Measurements from ENCODE around the gene FXYD6.

The FXYD6 gene

DNA sequence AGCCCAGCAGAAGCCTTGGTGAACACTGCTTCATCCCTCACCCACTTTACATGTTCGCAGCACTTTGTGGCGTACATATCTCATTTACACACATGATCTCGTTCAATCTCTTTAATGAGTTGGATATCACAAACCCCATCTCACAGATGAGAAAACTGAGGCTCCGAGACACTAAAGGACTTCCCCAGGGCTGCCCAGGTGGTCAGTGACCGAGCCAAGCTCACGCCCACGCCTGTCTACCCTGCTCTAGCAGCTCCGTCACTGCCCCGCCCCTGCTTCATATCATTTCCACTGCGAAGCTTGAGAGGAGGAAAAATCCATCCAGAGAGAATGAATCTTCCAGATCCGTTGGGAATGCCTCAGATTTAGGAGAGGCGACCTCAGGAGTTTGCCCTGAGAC, 67.7 kb downstream of the FXYD6 start:
- TF ChIP-seq, protein P1, sequence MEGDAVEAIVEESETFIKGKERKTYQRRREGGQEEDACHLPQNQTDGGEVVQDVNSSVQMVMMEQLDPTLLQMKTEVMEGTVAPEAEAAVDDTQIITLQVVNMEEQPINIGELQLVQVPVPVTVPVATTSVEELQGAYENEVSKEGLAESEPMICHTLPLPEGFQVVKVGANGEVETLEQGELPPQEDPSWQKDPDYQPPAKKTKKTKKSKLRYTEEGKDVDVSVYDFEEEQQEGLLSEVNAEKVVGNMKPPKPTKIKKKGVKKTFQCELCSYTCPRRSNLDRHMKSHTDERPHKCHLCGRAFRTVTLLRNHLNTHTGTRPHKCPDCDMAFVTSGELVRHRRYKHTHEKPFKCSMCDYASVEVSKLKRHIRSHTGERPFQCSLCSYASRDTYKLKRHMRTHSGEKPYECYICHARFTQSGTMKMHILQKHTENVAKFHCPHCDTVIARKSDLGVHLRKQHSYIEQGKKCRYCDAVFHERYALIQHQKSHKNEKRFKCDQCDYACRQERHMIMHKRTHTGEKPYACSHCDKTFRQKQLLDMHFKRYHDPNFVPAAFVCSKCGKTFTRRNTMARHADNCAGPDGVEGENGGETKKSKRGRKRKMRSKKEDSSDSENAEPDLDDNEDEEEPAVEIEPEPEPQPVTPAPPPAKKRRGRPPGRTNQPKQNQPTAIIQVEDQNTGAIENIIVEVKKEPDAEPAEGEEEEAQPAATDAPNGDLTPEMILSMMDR (conservative IDR thresholded peaks at IDR 0.05; ENCODE audit: low read depth, low read length): no peak
- DNase-seq (ENCODE audit: low read depth): no peak
- H3K4me3 ChIP-seq (ENCODE audit: low read length): no peak overlapping the region

DNA sequence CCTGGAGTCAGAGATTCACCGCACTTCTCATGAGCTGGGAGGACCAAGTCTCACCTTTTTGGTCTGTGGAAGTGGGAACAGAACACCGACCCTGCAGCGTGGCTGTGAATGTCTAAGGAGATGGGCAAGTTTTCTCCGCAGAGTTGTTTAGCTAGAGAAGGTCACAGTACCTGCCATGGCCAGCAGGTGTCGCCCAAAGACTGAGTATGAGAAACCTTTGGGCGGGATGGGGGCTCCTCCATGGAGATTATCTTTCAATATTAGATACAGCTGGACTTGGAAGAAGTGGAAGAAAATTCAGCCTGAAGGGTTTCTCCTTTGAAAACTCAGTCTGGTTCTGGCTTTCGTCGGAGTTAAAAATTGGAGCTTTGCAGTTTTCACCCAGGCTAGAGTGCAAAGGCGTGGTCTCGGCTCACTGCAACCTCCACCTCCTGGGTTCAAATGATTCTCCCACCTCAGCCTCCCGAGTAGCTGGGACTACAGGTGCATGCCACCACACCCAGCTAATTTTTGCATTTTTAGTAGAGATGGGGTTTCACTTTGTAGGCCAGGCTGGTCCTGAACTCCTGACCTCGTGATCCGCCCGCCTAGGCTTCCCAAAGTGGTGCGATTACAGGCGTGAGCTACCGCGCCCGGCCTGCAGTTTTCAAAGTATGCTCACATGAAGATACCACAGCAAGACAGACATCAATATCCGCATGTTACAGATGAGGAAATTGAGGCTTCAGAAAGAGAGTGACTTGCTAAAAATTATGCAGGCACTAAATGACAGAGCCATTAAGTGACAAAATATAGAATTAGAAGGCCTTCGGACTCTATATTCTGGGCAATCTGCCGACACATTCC, 68.8 kb downstream of the FXYD6 start:
- TF ChIP-seq, protein P1 (conservative IDR thresholded peaks at IDR 0.05; ENCODE audit: low read depth, low read length): peak; percentile 91
- no peak overlapping the region for H3K4me3 ChIP-seq (ENCODE audit: low read length)
- DNase-seq (ENCODE audit: low read depth): no peak

DNA sequence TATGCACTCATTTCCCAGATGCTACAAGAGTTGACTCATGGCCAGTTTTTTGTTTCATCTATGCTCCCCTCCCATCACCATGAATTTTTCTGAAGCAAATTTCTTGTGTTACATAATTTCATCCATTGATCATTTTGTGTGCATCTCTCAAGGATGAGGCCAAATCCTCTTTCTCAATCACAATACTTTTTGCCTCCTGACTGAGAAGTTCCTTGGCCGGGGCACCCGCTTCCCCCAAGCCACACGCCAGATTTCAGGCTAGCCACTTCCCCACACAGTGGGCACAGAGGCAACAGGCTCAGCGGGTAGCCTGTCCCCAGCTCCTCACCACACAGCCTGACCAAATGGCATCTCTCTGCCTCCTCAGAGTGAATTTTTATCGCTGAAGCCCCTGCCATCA, 69.6 kb downstream of the FXYD6 start:
- DNase-seq (ENCODE audit: low read depth): no peak
- TF ChIP-seq, protein P1 (conservative IDR thresholded peaks at IDR 0.05; ENCODE audit: low read depth, low read length): no peak
- H3K4me3 ChIP-seq (ENCODE audit: low read length): no peak overlapping the region

DNA sequence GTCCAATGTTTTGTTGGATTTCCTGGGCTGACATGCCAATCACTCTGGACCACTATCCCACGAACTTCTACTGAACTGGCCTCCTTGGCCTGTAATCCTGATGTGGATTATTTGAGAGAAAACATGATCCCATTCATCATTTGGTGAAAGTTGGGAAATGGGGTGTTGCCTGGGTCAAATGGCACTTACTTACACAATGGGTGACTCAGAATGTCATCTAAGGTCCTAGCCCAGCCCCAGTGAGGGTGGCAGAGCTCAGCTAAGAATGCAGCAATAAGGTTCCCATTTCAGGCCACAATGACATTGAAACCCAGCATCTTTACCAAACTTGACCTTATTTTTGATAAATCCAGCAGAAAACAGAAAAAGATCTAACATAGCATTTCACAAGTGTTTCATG, 71.4 kb downstream of the FXYD6 start:
- no peak for DNase-seq (ENCODE audit: low read depth)
- TF ChIP-seq, protein P1 (conservative IDR thresholded peaks at IDR 0.05; ENCODE audit: low read depth, low read length): no peak
- H3K4me3 ChIP-seq (ENCODE audit: low read length): no peak overlapping the region

DNA sequence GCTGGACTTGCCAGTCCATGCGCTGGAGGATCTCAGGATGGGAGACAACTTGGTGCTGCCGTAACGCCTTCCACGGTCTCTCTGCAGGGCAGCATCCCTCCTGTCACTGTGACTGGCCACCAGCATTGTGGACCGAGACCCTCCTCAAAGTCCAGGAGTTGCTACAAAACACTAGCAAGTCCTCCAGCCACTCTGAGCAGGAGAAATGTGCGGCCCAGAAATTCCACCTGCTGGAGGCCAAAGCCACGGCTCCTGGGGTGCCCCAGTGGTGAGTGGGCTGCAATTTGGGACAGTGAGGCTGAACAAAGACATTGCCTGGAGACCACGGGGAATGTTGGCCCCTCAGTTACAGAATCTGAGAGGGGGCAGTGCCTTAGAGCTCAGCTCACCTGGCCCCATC, 72.6 kb downstream of the FXYD6 start:
- DNase-seq (ENCODE audit: low read depth): no peak
- TF ChIP-seq, protein P1 (conservative IDR thresholded peaks at IDR 0.05; ENCODE audit: low read depth, low read length): no peak

DNA sequence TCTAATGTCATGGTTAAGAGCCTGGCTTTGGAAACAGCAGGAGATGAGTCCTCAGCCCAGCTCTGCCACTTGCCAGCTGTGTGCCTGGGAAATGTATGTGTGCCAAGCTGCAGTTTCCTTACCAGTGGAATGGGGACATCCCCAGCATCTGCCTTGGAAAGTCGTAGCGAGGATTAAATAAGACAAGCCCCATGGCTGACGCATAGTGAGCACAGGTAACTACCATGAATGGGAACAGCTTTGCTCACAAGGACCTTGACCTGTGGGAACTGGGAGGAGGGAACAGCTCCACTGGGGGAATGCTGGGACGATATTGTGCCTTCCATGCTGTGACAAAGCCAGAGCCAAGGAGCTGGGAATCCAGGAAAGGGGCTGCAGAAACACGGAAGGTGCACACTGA, 76.8 kb downstream of the FXYD6 start:
- TF ChIP-seq, protein P1 (conservative IDR thresholded peaks at IDR 0.05; ENCODE audit: low read depth, low read length): no peak
- H3K4me3 ChIP-seq (ENCODE audit: low read length): no peak overlapping the region
- DNase-seq (ENCODE audit: low read depth): no peak

More for the DNA sequence above, 72.6 kb downstream of the FXYD6 start:
- H3K4me3 ChIP-seq (ENCODE audit: low read length): no peak overlapping the region

All from retinal pigment epithelial cell (primary cell).